Renal cortex interstitium (tissue), 11 donors: ENCODE measurements around the gene PML. TPM values are rescaled to one million over a fixed set of nuclear protein-coding genes. Genes with fewer than 3 reads are reported as not detected.
"Not testable (repeated sequence)": the region's sequence is repeated elsewhere in the genome, so short reads cannot be mapped to it uniquely, and the experiment has no call there.

Source experiments
- DNase-seq, 11 donors: peaks; one replicate each; pipeline ENCODE4 v3.0.0-alpha.2; 2013; ENCODE audit warnings: low read depth in 9 of 11, low spot score in 4 of 11; ENCODE audit errors: extremely low read depth in 1 of 11
- polyA plus RNA-seq, 3 donors: library from polyadenylated mRNA; unstranded; fragments of 120-200 nt; gene quantifications; one replicate each; pipeline ENCODE4 v1.2.1, GENCODE V29; 2013; ENCODE audit not compliant: insufficient read length in 3 of 3

Gene PML
- polyA plus RNA-seq, 3 donors = 26.9 to 39.2 (median 32.2) TPM

- not testable (repeated sequence) for DNase-seq
Observed at GRCh38 chr15:74064822-74065221, 70.3 kb downstream of the PML start.

- not testable (repeated sequence) for DNase-seq
Observed at GRCh38 chr15:74065684-74066411, 71.3 kb downstream of the PML start.

GRCh38 chr15:74071645-74072044 lies 77.1 kb downstream of the PML start:
- not testable (repeated sequence) for DNase-seq

- not testable (repeated sequence) for DNase-seq
Observed at GRCh38 chr15:74072132-74072531, 77.6 kb downstream of the PML start.

GRCh38 chr15:74072614-74073337 lies 78.3 kb downstream of the PML start:
- DNase-seq = not testable (repeated sequence)

GRCh38 chr15:74075781-74076180 lies 81.3 kb downstream of the PML start:
- DNase-seq = not testable (repeated sequence)

GRCh38 chr15:74082450-74082849 lies 87.9 kb downstream of the PML start, which contains the start of gene GOLGA6A:
GOLGA6A (minus strand) TSS chr15:74082550; CDS start chr15:74082509, 41 bp downstream.
- not testable (repeated sequence) for DNase-seq

GRCh38 chr15:74094567-74094966 lies 100.1 kb downstream of the PML start:
- not testable (repeated sequence) for DNase-seq

- DNase-seq = not testable (repeated sequence)
Observed at GRCh38 chr15:74095610-74096009, 101.1 kb downstream of the PML start.

- DNase-seq = not testable (repeated sequence)
Observed at GRCh38 chr15:74096753-74097474, 102.4 kb downstream of the PML start.

Other genes with a start within 250 kb of the PML start
- 10 to 100 TPM; 11.1 to 26.2 (median 22.8) TPM for gene INSYN1, start 241.4 kb upstream of the PML start, polyA plus RNA-seq
- not detected for gene TBC1D21, start 121.2 kb upstream of the PML start, polyA plus RNA-seq
- 10 to 100 TPM; 64.1 to 84.0 (median 77.1) TPM for gene LOXL1, start 68.3 kb upstream of the PML start, polyA plus RNA-seq
- 10 to 100 TPM; 12.2 to 14.3 (median 13.8) TPM for gene STOML1, start 2.4 kb upstream of the PML start, polyA plus RNA-seq
- under 1 TPM in 2 of 3 donors, not detected in 1; 0.24 to 0.51 TPM for gene GOLGA6A, start 87.8 kb downstream of the PML start, polyA plus RNA-seq
- 1 to 10 TPM in 1 of 3 donors, under 1 TPM in 2; 0.68 to 1.4 (median 0.82) TPM for gene ISLR2, start 135.9 kb downstream of the PML start, polyA plus RNA-seq
- 10 to 100 TPM; 47.2 to 77.4 (median 47.3) TPM for gene ISLR, start 179.0 kb downstream of the PML start, polyA plus RNA-seq
- 10 to 100 TPM; 24.4 to 40.6 (median 35.4) TPM for gene STRA6, start 208.1 kb downstream of the PML start, polyA plus RNA-seq
- 10 to 100 TPM in 1 of 3 donors, 1 to 10 TPM in 2; 5.0 to 10.7 (median 6.6) TPM for gene CCDC33, start 241.6 kb downstream of the PML start, polyA plus RNA-seq